NCI-H2227 treated with DMSO at 0.1 percent for 48 hours (cell line): Measurements from ENCODE around the gene TMEM223.
"Not testable (repeated sequence)": the region's sequence is repeated elsewhere in the genome, so short reads cannot be mapped to it uniquely, and the experiment has no call there.

Experiments used
- DNase-seq: peaks from one replicate; lab custom pipeline; 2025; lab: John Stamatoyannopoulos, UW

Gene TMEM223

GRCh38 chr11:62801071-62801470 lies 9.3 kb upstream of the TMEM223 start:
- DNase-seq: no peak

DNA sequence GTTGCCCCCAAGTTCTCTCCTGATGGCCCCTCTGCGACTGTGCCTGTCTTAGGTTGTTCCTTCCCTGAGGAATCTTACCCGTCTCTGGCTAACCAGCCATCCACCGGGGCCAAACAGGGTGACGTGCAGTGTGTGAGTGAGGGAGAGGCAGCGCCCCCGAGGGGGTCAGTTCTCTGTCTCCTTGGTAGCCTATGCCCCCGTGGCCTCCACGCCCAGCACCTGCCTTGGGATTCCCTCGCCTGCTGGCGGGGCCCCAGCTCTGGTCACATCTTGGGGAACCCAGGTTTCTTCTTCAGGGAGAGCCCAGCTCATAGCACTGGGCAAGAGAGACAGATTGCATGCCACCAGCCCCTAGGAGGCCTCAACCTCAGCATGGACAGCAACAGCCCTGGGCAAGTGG lies 7.7 kb upstream of the TMEM223 start:
- DNase-seq: no peak

DNA sequence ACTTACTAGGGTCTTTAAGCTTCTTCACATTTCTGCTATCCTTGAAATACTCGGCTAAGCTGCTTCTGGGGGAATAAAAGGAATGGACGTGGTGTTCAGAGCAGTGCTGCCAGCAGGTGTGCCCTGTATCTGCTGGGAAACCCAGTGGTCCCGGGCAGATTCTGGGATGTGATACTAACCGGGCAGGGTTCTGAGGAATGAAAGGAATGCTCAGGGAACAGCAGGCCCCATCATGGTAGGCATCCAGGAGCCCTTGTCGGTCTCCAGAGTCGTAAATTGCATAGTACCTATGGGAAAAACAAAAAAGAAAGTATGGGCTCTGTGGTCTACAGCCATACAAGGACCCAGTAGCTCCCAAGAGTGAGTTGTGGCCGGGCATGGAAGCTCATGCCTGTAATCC lies 4.5 kb upstream of the TMEM223 start:
- no peak for DNase-seq

DNA sequence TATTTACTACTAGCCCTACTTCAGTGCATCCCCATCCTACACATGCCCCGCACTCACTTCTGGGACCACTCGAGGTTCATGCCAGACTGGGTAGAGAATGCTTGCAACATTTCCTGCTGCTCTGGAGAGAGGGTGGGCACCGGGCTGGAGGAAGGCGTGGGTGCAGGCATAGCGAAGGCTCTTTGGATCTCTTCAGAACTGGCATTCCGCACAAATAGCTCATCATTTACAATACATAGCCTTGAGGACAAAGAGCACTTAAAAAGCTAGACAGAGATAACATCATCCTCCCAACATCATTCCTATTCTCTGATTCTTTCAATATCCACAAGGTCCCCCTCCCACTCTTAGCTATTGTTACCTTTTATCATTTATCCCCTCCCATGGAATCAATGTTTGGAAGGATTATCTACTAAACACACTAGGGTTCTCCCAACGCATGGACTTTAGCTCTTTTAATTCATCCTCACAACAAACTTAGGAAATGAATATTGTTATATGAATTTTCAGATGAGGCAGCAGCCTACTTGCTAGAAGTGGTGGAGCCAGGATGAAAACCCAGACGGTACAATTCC lies 2.5 kb upstream of the TMEM223 start:
- DNase-seq: no peak

GRCh38 chr11:62792202-62792575 lies 383 bp upstream of the TMEM223 start:
- DNase-seq: no peak

DNA sequence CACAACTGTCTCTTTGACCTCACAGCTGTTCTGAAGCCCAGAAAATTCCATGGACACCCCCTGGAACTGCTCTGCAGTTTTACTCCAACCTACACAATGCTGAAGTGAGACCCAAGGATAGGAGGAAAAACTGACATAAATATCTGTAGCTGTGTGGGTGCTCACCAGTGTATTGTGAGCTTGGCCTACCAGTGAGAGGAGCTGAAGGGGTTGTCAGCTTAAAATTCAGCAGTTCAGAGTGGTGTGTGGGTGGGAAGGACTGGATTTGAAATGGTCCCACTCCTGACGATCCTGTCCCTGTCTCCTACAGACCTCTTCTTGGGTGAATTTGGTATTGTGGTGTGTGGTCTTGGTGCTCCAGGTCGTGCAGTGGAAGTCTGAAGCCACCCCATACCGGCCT lies 2.2 kb downstream of the TMEM223 start:
- no peak for DNase-seq

GRCh38 chr11:62788991-62789390 lies 2.8 kb downstream of the TMEM223 start:
- DNase-seq: no peak

GRCh38 chr11:62787005-62787759 lies 4.6 kb downstream of the TMEM223 start, which contains the start of gene TMEM179B:
Gene TMEM179B (plus strand): TSS chr11:62787402. CDS start chr11:62787432, 30 bp downstream.
- DNase-seq: peak; percentile 96

GRCh38 chr11:62786318-62787004 lies 5.3 kb downstream of the TMEM223 start:
- peak; percentile 73 for DNase-seq

GRCh38 chr11:62782753-62783152 lies 9.1 kb downstream of the TMEM223 start:
- no peak for DNase-seq

DNA sequence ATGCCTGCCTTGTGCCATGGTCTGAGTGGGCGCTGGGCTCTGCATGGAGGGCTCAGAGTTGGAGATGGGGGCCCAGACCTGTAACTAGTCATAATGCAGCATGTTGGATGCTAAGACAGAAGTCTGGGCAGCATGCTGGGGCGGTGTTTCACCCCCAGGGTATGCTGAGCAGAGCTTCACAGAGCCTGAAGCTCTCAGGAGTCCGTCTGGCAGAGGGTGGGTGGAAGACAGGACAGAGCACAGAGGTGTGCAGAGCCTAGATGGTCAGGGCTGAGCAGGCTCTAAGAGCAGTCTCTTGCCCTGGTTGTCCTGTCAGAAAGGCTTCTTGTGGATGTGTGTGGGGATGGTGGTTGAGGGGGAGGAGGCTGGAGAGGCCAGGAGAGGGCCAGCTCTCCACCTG lies 13.4 kb downstream of the TMEM223 start:
- DNase-seq: no peak

GRCh38 chr11:62777389-62777788 lies 14.4 kb downstream of the TMEM223 start:
- DNase-seq: no peak

DNA sequence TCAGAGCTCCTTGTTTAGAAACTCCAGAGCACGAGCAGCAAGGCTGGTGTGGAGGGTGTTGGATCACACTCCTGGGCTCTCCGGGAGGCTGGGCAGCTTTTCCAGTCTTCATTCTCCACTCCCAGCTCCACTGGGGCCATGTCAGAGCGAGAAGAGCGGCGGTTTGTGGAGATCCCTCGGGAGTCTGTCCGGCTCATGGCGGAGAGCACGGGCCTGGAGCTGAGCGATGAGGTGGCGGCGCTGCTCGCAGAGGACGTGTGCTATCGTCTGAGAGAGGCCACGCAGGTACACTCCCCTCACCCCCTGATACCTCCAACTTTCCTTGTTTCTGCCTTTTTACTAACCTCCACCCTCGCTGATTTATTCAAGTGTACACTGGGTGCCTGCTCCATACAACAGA lies 16.2 kb downstream of the TMEM223 start:
- no peak for DNase-seq

- DNase-seq: no peak
Measured at GRCh38 chr11:62774407-62774806, 17.4 kb downstream of the TMEM223 start.

DNA sequence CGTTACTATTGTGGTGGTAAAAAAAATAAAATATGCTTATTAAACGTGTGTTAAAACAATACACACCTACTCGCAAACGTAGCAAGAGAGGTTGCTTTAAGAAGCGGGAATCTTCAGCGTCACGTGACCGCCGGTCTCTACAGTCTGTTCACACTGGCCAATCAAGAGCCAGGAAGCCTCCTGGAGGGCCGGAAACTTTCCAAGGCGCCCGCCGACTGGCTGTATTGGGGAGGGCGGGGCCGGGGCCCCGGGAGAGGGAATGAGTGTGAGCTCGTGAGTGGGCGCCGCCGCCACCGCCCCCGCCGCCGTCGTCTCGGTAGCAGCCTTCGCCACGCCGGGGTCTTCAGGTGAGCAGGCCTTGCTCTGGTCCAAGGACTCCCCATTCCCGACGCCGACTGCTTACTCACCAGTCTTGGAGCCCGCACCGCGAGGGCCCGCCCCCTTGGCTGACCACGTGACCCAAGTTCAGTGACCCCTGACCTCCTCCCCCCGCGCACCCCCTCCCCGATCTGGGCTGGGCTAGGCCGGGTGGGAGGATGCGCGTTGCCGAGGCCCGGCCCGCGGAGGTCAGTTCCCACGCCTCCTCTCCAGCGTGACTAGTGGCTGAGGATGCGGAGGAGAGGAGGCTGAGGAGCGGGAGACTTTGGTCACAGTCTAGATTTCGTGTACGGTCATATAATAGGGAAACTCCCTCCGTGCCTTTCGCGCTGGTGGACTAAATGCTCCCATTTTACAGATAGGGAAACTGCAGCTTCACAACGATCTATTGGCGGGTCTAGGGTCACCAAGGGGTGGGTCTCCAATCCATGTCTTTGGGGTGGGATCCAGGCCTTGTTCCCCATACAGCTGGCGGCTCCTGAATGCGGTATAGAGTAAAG lies 20.4 kb downstream of the TMEM223 start, which contains the start of gene TAF6L:
Gene TAF6L, plus strand, starts transcription at position 253 of the 878 bp plus-strand sequence. CDS start 4,388 bp downstream, outside the sequence.
- peak; percentile 93 for DNase-seq

DNA sequence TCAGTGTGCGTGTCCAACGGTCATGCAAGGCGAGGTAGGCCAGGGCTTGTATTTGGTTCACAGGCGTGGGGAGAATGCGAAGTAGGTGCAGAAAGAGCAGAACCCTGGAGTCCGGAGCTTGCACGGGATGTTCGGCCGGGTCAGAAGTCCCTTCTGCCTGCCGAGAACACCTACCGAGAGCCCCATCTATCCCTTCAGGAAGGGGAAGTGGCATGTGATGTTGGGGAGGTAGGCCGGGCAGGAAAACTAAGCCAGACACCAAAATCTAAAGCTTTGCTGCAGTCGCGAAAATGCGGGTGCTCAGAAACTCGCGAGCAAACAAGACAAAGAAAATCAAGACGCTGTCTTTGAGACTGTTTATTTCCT lies 21.0 kb downstream of the TMEM223 start:
- peak; percentile 87 for DNase-seq

- not testable (repeated sequence) for DNase-seq
Measured at GRCh38 chr11:62760867-62761227, 31.0 kb downstream of the TMEM223 start.

- DNase-seq: no peak
Measured at GRCh38 chr11:62757846-62758788, 33.7 kb downstream of the TMEM223 start.

GRCh38 chr11:62755086-62755615 lies 36.7 kb downstream of the TMEM223 start:
- no peak for DNase-seq

DNA sequence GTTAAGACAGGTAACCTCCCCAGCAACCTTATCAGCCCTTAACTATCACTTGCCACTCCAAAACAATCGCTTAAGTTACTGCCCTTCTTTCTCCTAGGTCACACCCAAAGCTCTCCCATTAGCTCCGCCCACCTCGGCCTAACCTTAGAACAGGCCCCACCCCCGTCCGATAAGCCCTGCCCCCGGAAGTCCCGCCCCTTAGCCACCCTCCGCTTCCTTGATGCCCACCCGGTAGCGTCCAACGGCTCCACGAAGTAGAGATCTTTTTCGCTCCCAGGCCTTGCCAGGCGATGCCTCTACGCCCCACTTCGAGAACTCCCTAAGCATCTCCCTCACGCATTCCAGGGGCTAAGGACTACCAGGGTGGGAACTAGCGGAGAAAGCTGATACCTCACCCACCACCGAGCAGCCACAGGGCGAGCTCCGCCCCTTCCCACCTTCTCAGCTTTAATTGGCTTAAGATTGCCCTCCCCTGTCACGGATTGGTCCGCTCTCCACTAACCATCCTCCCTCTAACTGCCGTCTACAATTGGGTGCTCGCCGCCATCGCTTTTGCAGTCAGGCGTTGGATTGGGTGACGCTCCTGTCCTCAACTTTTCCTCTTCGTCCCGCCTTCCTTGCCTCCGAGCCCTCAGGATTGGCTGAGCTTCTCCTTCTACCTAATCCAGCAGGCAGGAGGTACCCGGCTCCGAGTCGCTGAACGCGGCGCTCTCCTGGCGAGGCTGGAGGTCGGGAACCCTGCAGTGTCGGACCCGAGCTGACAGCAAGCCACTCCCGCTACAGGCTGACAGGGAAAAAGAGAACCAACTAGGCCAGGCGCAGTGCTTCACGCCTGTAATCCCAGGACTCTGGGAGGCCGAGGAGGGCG lies 37.8 kb downstream of the TMEM223 start, which contains the start of gene ZBTB3:
Gene ZBTB3, minus strand, starts transcription at position 425 of the 868 bp plus-strand sequence. CDS start 496 bp downstream, outside the sequence.
- peak; percentile 99 for DNase-seq
